ENCODE data around the gene ACP3.

The ACP3 gene

DNA sequence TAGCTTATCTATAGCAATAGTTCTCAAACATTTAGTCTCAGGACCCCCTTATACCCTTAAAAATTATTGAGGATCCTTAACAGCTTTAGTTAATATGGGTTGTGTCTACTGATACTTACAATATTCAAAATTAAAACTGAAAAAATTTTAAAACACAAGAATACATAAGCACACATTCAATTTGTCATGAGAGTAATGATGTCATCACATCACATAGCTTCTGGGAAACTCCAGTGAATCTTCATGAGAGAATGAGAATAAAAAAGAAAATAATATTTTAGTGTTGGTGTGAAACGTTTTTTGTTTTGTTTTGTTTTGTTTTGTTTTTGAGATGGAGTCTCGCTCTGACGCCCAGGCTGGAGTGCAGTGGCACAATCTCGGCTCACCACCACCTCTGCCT is 25.2 kb upstream of the ACP3 start:
- TF ChIP-seq, protein P1, sequence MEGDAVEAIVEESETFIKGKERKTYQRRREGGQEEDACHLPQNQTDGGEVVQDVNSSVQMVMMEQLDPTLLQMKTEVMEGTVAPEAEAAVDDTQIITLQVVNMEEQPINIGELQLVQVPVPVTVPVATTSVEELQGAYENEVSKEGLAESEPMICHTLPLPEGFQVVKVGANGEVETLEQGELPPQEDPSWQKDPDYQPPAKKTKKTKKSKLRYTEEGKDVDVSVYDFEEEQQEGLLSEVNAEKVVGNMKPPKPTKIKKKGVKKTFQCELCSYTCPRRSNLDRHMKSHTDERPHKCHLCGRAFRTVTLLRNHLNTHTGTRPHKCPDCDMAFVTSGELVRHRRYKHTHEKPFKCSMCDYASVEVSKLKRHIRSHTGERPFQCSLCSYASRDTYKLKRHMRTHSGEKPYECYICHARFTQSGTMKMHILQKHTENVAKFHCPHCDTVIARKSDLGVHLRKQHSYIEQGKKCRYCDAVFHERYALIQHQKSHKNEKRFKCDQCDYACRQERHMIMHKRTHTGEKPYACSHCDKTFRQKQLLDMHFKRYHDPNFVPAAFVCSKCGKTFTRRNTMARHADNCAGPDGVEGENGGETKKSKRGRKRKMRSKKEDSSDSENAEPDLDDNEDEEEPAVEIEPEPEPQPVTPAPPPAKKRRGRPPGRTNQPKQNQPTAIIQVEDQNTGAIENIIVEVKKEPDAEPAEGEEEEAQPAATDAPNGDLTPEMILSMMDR (conservative IDR thresholded peaks at IDR 0.05) = no peak
- no peak overlapping the region for H3K27ac ChIP-seq

DNA sequence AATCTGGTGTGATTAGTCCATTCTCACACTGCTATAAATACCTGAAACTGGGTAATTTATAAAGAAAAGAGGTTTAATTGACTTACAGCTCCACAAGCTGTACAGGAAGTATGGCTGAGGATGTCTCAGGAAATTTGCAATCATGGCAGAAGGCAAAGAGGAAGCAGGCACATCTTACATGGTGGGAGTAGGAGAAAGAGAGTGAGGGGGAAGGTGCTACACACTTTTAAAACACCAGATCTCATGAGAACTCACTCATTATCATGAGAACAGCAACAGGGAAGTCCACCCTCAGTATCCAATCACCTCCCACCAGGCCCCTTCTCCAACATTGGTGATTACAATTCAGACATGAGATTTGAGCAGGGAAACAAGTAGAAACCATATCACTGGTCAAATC is 24.0 kb upstream of the ACP3 start:
- TF ChIP-seq, protein P1 (conservative IDR thresholded peaks at IDR 0.05) = no peak
- H3K27ac ChIP-seq = no peak overlapping the region

DNA sequence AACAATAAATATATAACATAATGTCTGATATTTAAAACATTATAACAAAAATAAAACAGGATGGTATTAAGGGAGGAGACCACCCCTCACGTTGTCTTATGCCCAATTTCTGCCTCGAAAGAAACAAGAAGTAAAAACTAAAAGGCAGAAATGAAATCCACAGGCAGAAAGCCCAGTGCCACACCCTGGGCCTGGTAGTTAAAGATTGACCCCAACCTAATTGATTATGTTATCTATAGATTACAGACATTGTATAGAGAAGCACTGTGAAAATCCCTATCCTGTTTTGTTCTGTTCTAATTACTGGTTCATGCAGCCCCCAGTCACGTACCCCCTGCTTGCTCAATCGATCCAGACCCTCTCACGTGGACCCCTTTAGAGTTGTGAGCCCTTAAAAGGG is 22.3 kb upstream of the ACP3 start:
- no peak overlapping the region for H3K27ac ChIP-seq
- TF ChIP-seq, protein P1 (conservative IDR thresholded peaks at IDR 0.05) = no peak

DNA sequence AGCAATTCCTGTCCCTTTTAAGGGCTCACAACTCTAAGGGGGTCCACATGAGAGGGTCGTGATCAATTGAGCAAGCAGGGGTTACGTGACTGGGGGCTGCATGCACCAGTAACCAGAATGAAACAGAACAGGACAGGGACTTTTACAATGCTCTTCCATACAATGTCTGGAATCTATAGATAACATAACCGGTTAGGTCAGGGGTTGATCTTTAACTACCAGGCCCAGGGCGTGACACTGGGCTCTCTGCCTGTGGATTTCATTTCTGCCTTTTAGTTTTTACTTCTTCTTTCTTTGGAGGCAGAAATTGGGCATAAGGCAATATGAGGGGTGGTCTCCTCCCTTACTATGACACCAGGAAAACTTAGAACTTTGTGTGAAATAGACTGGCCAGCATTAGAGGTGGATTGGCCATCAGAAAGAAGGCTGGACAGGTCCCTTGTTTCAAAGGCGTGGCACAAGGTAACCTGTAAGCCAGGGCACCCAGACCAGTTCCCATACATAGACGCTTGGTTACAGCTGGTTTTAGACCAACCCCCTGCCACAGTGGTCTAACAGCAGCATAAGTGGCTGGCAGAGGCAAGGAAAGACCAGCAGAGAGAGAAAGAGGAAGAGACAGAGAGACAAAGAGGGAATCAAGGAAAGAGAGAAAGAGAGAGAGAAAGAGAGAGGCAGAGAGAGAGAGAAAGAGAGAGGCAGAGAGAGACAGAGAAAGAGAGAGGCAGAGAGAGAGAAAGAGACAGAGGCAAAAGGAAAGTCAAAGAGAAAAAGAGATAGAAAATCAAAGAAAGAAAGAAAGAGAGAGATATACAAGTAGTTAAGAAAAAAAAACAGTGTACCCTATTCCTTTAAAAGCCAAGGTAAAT is 13.6 kb upstream of the ACP3 start:
- H3K27ac ChIP-seq = peak overlapping the region; percentile 100

DNA sequence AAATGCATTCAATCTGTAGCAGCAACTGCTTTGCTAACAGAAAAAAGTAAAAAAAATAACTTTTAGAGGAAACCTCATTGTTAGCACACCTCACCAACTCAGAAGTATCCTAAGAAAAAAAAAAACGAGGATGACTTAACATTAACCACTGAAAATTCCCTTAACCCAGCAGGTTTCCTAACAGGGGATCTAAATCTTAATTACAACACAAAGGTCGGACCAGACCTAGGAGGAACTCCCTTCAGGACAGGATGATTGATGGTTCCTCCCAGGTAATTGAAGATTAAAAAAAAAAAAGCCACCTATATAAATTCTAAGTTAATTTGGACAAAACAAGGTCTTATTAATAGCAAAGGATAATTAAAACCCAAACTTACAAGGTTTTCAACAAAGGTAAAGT is 12.9 kb upstream of the ACP3 start:
- H3K27ac ChIP-seq = peak overlapping the region; percentile 100

DNA sequence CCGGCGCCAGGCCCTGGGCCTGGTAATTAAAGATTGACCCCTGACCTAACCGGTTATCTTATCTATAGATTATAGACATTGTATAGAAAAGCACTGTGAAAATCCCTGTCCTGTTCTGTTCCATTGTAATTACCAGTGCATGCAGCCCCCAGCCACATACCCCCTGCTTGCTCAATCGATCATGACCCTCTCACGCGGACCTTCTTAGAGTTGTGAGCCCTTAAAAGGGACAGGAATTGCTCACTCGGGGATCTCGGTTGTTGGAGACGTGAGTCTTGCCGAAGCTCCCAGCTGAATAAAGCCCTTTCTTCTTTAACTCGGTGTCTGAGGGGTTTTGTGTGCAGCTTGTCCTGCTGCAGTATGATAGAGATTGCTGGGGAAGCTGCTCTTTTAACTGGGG is 7.2 kb upstream of the ACP3 start:
- peak overlapping the region; percentile 100 for H3K27ac ChIP-seq

DNA sequence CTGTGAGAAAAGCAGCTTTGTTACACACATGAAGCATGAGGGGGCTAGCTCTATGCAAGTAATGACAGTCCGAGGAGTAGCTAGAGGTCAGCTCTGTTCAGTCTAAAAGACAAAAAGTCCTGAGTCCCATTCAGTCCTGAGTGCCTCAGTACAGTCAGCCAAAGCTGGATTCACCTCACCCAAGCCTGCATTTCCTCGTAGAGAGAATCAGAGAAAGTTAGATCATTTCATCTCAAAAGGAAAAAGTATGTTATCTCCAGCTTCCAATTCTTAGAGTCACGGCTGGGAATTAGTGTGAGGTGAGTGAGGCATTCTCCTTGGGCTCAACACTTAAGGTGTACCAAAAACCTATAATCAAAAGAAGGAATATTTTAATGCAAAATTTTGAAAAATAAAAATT is 5.9 kb upstream of the ACP3 start:
- TF ChIP-seq, protein P1 (conservative IDR thresholded peaks at IDR 0.05) = no peak
- H3K27ac ChIP-seq = peak overlapping the region; percentile 100

DNA sequence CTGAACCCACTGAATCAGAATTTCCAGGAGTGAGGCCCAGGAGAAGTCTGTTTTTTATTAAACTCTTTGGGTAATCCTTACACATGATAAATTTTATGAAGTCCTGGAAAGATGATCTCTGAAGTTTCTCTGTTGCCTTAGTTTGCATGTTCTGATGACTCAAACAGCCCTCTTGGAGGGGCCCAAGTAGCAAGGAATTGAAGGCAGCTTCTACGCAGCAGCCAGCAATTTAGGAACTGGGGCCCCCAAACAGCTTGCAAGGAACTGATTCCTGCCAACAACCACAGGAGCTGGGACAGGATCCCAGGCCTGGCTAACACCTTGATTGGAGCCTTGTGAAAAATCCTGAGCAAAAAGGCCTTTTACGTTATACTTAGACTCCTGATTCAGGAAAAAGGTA is 5.4 kb upstream of the ACP3 start:
- TF ChIP-seq, protein P1 (conservative IDR thresholded peaks at IDR 0.05) = no peak
- peak overlapping the region; percentile 100 for H3K27ac ChIP-seq

DNA sequence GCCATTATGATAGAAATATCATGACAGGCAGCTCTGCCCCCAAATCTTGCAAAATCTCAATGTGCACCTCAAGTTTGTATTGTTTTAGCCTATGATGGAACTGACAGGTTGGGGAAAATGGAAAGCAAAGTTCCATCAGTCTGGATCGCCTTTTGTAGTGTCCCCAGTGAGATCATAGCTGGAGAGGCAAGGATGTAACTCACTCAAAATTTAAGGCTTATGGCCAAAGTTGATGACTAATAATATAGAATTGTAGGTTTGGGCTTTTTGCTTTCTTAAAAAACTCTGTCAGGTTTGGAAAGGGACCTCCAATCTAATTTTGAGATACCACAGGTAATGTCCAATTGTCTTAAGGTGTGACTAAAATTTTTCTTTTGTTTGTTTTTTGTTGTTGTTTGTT is 1.4 kb upstream of the ACP3 start:
- H3K27ac ChIP-seq = peak overlapping the region; percentile 100

More for the DNA sequence above, 1.4 kb upstream of the ACP3 start:
- TF ChIP-seq, protein P1 (conservative IDR thresholded peaks at IDR 0.05) = no peak

All from VCaP (cell line).